Lower leg skin (tissue), 3 donors: Measurements from ENCODE around the gene CGAS.

Experiments used
- CTCF ChIP-seq, 3 donors: fragments of 450-650 bp; IDR thresholded peaks; one replicate each; pipeline ENCODE4 v1.5.1; 2016; ENCODE audit warnings: antibody characterized with exemption in 3 of 3, mild to moderate bottlenecking in 3 of 3, moderate library complexity in 2 of 3
- POLR2A ChIP-seq, 2 donors: fragments of 450-650 bp; IDR thresholded peaks; one replicate each; pipeline ENCODE4 v1.6.1; 2016 to 2017; ENCODE audit warnings: antibody characterized with exemption in 2 of 2, mild to moderate bottlenecking in 1 of 2, moderate library complexity in 1 of 2

GRCh38 chr6:73418081-73418741 lies 33.9 kb downstream of the CGAS start:
- TF ChIP-seq CTCF (IDR thresholded peaks at IDR 0.05) (no peak), POLR2A (IDR thresholded peaks at IDR 0.05) (no peak)
